IMR-90 (cell line): ENCODE data around the gene SRRM3. TPM values are rescaled to one million over a fixed set of nuclear protein-coding genes. Genes with fewer than 3 reads are reported as not detected.

Source experiments
- ATAC-seq: fragments of 200-7000 bp; cut with Tn5 transposase; 2 replicates; pipeline ENCODE4 v1.9.1; 2020; ENCODE audit warnings: low read depth, mild to moderate bottlenecking, moderate library complexity
- BruUV-seq: library from RNA; stranded (reverse); fragments of 400-500 nt; replicated peaks from 2 replicates; lab custom pipeline; 2021; lab: Mats Ljungman, UMichigan
- CTCF ChIA-PET: fragments of 300-600 bp; formaldehyde crosslinking; extraction: SDS; loops from one replicate; lab custom pipeline; 2021; ENCODE audit warnings: antibody characterized with exemption; lab: Yijun Ruan, JAX
- POLR2A ChIA-PET: fragments of 300-600 bp; sonication (Branson Sonifier 250); formaldehyde crosslinking; loops from one replicate; lab custom pipeline; 2022; ENCODE audit warnings: antibody characterized with exemption; ENCODE audit not compliant: unreplicated experiment; lab: Charles Lee
- DNase-seq: peaks from one replicate; pipeline ENCODE4 v3.0.0; 2013
- H2AFZ ChIP-seq: replicated peaks from 2 replicates; pipeline ENCODE3; 2013; ENCODE audit warnings: low read length, mild to moderate bottlenecking; ENCODE audit not compliant: poor library complexity
- H2AK5ac ChIP-seq: 2 replicates; pipeline ENCODE4 v1.6.1; 2013; ENCODE audit warnings: low read depth, low read length, inconsistent platforms
- H2AK9ac ChIP-seq: replicated peaks from 2 replicates; pipeline ENCODE3; 2013; ENCODE audit warnings: mild to moderate bottlenecking, low read depth, low read length, moderate library complexity; ENCODE audit not compliant: poor library complexity
- H2BK120ac ChIP-seq: 2 replicates; pipeline ENCODE4 v1.6.1; 2013; ENCODE audit warnings: low read depth, low read length, inconsistent platforms
- H2BK15ac ChIP-seq: 3 replicates; pipeline ENCODE4 v1.6.1; 2013; ENCODE audit warnings: low read depth, low read length, inconsistent platforms
- H2BK20ac ChIP-seq: 2 replicates; pipeline ENCODE4 v1.6.1; 2013; ENCODE audit warnings: low read depth, mild to moderate bottlenecking, inconsistent platforms, low read length, moderate library complexity
- H2BK5ac ChIP-seq: 2 replicates; pipeline ENCODE4 v1.6.1; 2013; ENCODE audit warnings: mild to moderate bottlenecking, low read depth, low read length, inconsistent platforms; ENCODE audit not compliant: poor library complexity, severe bottlenecking
- H3K14ac ChIP-seq: replicated peaks from 2 replicates; pipeline ENCODE4 v1.6.1; 2013; ENCODE audit warnings: low read depth, low read length, inconsistent platforms
- H3K18ac ChIP-seq: 2 replicates; pipeline ENCODE4 v1.6.1; 2013; ENCODE audit warnings: low read depth, low read length, control low read depth
- H3K23ac ChIP-seq: 2 replicates; pipeline ENCODE4 v1.6.1; 2013; ENCODE audit warnings: low read depth, low read length, inconsistent platforms
- H3K27ac ChIP-seq: 2 replicates; pipeline ENCODE4 v1.5.1; 2013; ENCODE audit warnings: mild to moderate bottlenecking, control low read depth, low read length; ENCODE audit not compliant: insufficient read depth
- H3K27me3 ChIP-seq: 2 replicates; pipeline ENCODE4 v1.6.1; 2013; ENCODE audit warnings: low read length; ENCODE audit not compliant: control insufficient read depth, insufficient read depth
- H3K36me3 ChIP-seq: 2 replicates; pipeline ENCODE4 v1.6.1; 2013; ENCODE audit warnings: low read length, mixed read lengths; ENCODE audit not compliant: control insufficient read depth, insufficient read depth
- H3K4ac ChIP-seq: 2 replicates; pipeline ENCODE4 v1.6.1; 2013; ENCODE audit warnings: low read depth, low read length, inconsistent platforms
- H3K4me1 ChIP-seq: 2 replicates; pipeline ENCODE4 v1.6.1; 2013; ENCODE audit warnings: low read length, mixed read lengths; ENCODE audit not compliant: control insufficient read depth, insufficient read depth
- H3K4me2 ChIP-seq: 2 replicates; pipeline ENCODE4 v1.6.1; 2013; ENCODE audit warnings: low read depth, mild to moderate bottlenecking, control low read depth, low read length, moderate library complexity
- H3K4me3 ChIP-seq: 2 replicates; pipeline ENCODE4 v1.5.1; 2013; ENCODE audit warnings: low read depth, mild to moderate bottlenecking, control low read depth, low read length, moderate library complexity; ENCODE audit not compliant: insufficient read depth
- H3K56ac ChIP-seq: 2 replicates; pipeline ENCODE4 v1.6.1; 2013; ENCODE audit warnings: low read length, inconsistent platforms; ENCODE audit not compliant: insufficient read depth; ENCODE audit errors: extremely low read depth
- H3K79me1 ChIP-seq, 2 experiments: 2 replicates each; pipeline ENCODE4 v1.6.1; 2013; ENCODE audit warnings: low read length in 2 of 2, inconsistent platforms in 1 of 2, low read depth in 1 of 2
- H3K9ac ChIP-seq: 2 replicates; pipeline ENCODE4 v1.6.1; 2013; ENCODE audit warnings: low read depth, low read length, control low read depth
- H3K9me1 ChIP-seq: 2 replicates; pipeline ENCODE4 v1.6.1; 2013; ENCODE audit warnings: low read length, inconsistent platforms; ENCODE audit not compliant: insufficient read depth
- H3K9me3 ChIP-seq: 2 replicates; pipeline ENCODE4 v1.6.1; 2013; ENCODE audit warnings: low read length; ENCODE audit not compliant: control insufficient read depth, insufficient read depth
- H4K20me1 ChIP-seq: 2 replicates; pipeline ENCODE4 v1.6.1; 2013; ENCODE audit warnings: low read length, inconsistent platforms; ENCODE audit not compliant: insufficient read depth
- H4K5ac ChIP-seq: 2 replicates; pipeline ENCODE4 v1.6.1; 2013; ENCODE audit warnings: mild to moderate bottlenecking, low read depth, low read length, control low read depth
- H4K8ac ChIP-seq, 2 experiments: 2 replicates each; pipeline ENCODE4 v1.6.1; 2013; ENCODE audit warnings: low read depth in 2 of 2, low read length in 2 of 2, control low read depth in 1 of 2, inconsistent platforms in 1 of 2
- H4K91ac ChIP-seq: 2 replicates; pipeline ENCODE4 v1.6.1; 2013; ENCODE audit warnings: low read depth, low read length, inconsistent platforms; ENCODE audit not compliant: insufficient read depth
- CEBPB ChIP-seq: IDR thresholded peaks from 2 replicates; pipeline ENCODE4 v1.6.1; 2012; ENCODE audit warnings: low read depth, low read length, improper control_type of control experiment
- CHD1 ChIP-seq: IDR thresholded peaks from 2 replicates; pipeline ENCODE4 v1.6.1; 2012; ENCODE audit warnings: low read depth, low read length, improper control_type of control experiment
- CTCF ChIP-seq: conservative IDR thresholded peaks from 2 replicates; pipeline ENCODE4 v1.5.1; 2012; ENCODE audit warnings: mild to moderate bottlenecking, low read depth, low read length, improper control_type of control experiment
- FOS ChIP-seq: fragments of 150-350 bp; IDR thresholded peaks from 2 replicates; pipeline ENCODE4 v1.6.1; 2016; ENCODE audit warnings: low read depth, low read length
- MAZ ChIP-seq: IDR thresholded peaks from 2 replicates; pipeline ENCODE4 v1.6.1; 2012; ENCODE audit warnings: low read depth, mild to moderate bottlenecking, low read length, improper control_type of control experiment, moderate library complexity, borderline replicate concordance
- MXI1 ChIP-seq: IDR thresholded peaks from 2 replicates; pipeline ENCODE4 v1.6.1; 2012; ENCODE audit warnings: low read depth, mild to moderate bottlenecking, low read length, moderate library complexity, borderline replicate concordance
- NFE2L2 ChIP-seq: fragments of 150-350 bp; IDR thresholded peaks from 2 replicates; pipeline ENCODE4 v1.6.1; 2016; ENCODE audit warnings: low read depth, mild to moderate bottlenecking, low read length
- POLR2A ChIP-seq: IDR thresholded peaks from 2 replicates; pipeline ENCODE4 v1.6.1; 2012; ENCODE audit warnings: mild to moderate bottlenecking, low read depth, low read length
- RAD21 ChIP-seq: IDR thresholded peaks from 2 replicates; pipeline ENCODE4 v1.6.1; 2012; ENCODE audit warnings: low read length, improper control_type of control experiment
- RFX5 ChIP-seq: IDR thresholded peaks from 2 replicates; pipeline ENCODE4 v1.8.0; 2012; ENCODE audit warnings: low read depth, mild to moderate bottlenecking, low read length, moderate library complexity
- SMC3 ChIP-seq: fragments of 150-350 bp; IDR thresholded peaks from 2 replicates; pipeline ENCODE4 v1.6.1; 2016; ENCODE audit warnings: low read depth, mild to moderate bottlenecking, antibody characterized with exemption, low read length, moderate library complexity
- WGBS, 2 experiments: methylation state at CpG; one replicate each; pipeline versions ENCODE4 v1.1.5 to v1.1.7; 2013; ENCODE audit warnings: missing lambda C conversion rate in 2 of 2; ENCODE audit not compliant: insufficient read length in 1 of 2; ENCODE audit errors: extremely low coverage in 2 of 2; 5-methylcytosine and 5-hydroxymethylcytosine counted together
- dilution Hi-C: fragments of 300-500 bp; cut with HindIII; formaldehyde crosslinking; loops from one replicate; pipeline ENCODE4 v1.14.3; 2018; ENCODE audit warnings: low sequenced_read_pairs; ENCODE audit not compliant: unreplicated experiment
- in situ Hi-C: fragments of 300-500 bp; cut with MboI; formaldehyde crosslinking; loops from 3 replicates; pipeline ENCODE4 v1.14.3; 2019; ENCODE audit warnings: low sequenced_read_pairs, inconsistent platforms, mixed read lengths
- intact Hi-C: fragments of 100-400 bp; cut with micrococcal nuclease; formaldehyde crosslinking; loops from 2 replicates; pipeline ENCODE4 v1.10.0; 2022
- polyA plus RNA-seq, 3 experiments: library from polyadenylated mRNA; depleted of rRNA; stranded (reverse); fragments of >200 nt; gene quantifications; 2 replicates each; pipeline ENCODE4 v1.2.3, GENCODE V29; 2012; ENCODE audit warnings: low replicate concordance in 1 of 3
- total RNA-seq: library from RNA; depleted of rRNA; stranded (reverse); fragments of >200 nt; gene quantifications from 2 replicates; pipeline ENCODE4 v1.2.3, GENCODE V29; 2012
- TF ChIP-seq, protein P1 (sequence below): fragments of 150-350 bp; IDR thresholded peaks from 2 replicates; pipeline ENCODE4 v1.6.1; 2016; ENCODE audit warnings: low read depth, mild to moderate bottlenecking, low read length, moderate library complexity, borderline replicate concordance
- TF ChIP-seq, protein P2 (sequence below): fragments of 150-350 bp; IDR thresholded peaks from 2 replicates; pipeline ENCODE4 v1.6.1; 2017; ENCODE audit warnings: mild to moderate bottlenecking, antibody characterized with exemption, low read length, low read depth

Gene SRRM3
- total and polyA plus RNA-seq, 2 of the 4 experiments (the other 2 are of a cell fraction), result 0.18 to 2.5 TPM

DNA sequence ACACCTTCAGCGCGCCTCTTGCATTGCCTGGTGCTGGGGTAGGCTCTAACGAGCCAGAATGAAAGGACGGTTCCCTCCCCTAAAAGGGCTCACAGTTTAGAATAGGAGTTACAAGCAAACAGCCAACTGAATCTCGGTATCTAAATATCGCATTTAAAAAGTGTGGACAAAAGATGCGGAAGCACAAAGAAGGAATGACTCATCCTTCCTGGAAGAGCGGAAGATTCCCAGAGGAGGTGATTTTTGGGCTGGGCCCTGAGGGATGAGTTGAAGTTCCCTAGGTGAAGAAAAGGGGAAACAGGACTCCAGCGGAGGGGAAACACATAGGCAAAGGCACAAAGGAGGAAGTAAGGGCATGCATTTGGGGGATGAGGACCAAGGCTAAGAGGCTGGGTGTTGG is 29.9 kb downstream of the SRRM3 start:
- Histone ChIP-seq H3K18ac (no peak overlapping the region), H2AK5ac (no peak overlapping the region), H3K4ac (no peak overlapping the region), H4K8ac (no peak overlapping the region), H3K4me1 (no peaks in the 10 kb centered on the region), H4K91ac (no peak overlapping the region), H2AFZ (no peak overlapping the region), H3K4me3 (no peak overlapping the region), H2AK9ac (no peak overlapping the region), H3K27me3 (peaks cover 19% of the 10 kb centered on the region), H3K36me3 (no peaks in the 10 kb centered on the region), H3K79me1 (no peaks in the 10 kb centered on the region), H4K20me1 (no peaks in the 10 kb centered on the region), H2BK20ac (no peak overlapping the region), H2BK5ac (no peak overlapping the region), H4K5ac (no peak overlapping the region), H3K27ac (no peak overlapping the region), H3K23ac (no peak overlapping the region), H3K9me3 (no peaks in the 10 kb centered on the region), H3K56ac (no peak overlapping the region), H3K14ac (no peak overlapping the region), H3K9me1 (no peaks in the 10 kb centered on the region), H3K9ac (no peak overlapping the region), H2BK120ac (no peak overlapping the region), H3K4me2 (no peak overlapping the region), H2BK15ac (no peak overlapping the region)
- POLR2A ChIA-PET, result no interaction called here
- 71% methylated on average over 4 of the region's 9 CpGs; no CpG with 5 or more reads in 1 of the 2 experiments for WGBS, 2 experiments
- no peak for ATAC-seq
- dilution Hi-C loops (no loop called here), in situ Hi-C loops (no loop called here), intact Hi-C loops (no loop called here)
- BruUV-seq, result no TSS peak
- TF ChIP-seq RFX5 (no peak), SMC3 (no peak), CHD1 (no peak), NFE2L2 (no peak), CEBPB (no peak), RAD21 (no peak), CTCF (no peak), FOS (no peak), MAZ (no peak), MXI1 (no peak), POLR2A (no peak)
- TF ChIP-seq, protein P1, sequence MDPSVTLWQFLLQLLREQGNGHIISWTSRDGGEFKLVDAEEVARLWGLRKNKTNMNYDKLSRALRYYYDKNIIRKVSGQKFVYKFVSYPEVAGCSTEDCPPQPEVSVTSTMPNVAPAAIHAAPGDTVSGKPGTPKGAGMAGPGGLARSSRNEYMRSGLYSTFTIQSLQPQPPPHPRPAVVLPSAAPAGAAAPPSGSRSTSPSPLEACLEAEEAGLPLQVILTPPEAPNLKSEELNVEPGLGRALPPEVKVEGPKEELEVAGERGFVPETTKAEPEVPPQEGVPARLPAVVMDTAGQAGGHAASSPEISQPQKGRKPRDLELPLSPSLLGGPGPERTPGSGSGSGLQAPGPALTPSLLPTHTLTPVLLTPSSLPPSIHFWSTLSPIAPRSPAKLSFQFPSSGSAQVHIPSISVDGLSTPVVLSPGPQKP, result no peak
- TF ChIP-seq, protein P2, sequence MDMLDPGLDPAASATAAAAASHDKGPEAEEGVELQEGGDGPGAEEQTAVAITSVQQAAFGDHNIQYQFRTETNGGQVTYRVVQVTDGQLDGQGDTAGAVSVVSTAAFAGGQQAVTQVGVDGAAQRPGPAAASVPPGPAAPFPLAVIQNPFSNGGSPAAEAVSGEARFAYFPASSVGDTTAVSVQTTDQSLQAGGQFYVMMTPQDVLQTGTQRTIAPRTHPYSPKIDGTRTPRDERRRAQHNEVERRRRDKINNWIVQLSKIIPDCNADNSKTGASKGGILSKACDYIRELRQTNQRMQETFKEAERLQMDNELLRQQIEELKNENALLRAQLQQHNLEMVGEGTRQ, result no peak
- DNase-seq, result no peak
- CTCF ChIA-PET, result no interaction called here
